ACHN (cell line): ENCODE measurements around the gene SOX6.
A peak's percentile ranks its signal among the peaks of the same experiment; 100 is the strongest.

Source experiments
- DNase-seq: peaks from one replicate; pipeline ENCODE4 v3.0.0-alpha.2; 2015
- in situ Hi-C: cut with HindIII; loops from 2 replicates; pipeline ENCODE4 v1.10.0; 2017; ENCODE audit warnings: low sequenced_read_pairs, low pct_ligation_motif_present, low pct_unique_long_range_greater_than_20kb

Gene SOX6

DNA sequence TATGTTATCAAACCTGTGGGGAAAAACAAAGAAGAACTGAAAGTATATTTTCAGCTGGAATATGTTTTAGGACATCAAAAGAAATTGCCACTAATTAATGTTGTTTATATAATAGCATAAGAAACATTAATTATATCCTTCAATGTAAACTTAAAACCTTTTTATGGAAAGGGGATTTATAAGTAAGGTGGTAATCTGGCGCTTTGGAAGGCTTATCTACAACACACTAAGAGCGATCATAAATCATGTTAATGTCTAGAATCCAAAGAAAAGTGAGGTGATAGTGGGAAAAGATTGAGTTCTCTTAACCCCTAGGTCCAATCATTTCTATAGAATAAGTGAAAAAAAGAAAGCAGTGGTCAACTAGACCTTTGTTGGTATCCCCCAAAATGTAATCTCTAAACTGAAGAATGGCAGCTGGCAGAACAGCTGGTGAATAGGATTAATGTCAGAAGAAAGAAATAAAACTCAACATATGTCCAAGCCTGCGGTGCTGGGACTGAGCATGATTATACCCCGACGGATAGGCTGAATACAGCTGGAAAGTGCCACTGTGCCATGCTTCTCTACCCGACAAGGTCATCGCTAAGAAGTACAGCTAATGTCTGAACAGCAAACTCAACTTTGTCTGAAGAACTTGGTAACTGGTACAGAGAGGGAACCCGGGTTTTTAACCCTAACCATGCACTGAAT lies 64.0 kb downstream of the SOX6 start:
- in situ Hi-C loops: no loop called here

GRCh38 chr11:16291729-16292128 lies 64.6 kb downstream of the SOX6 start:
- DNase-seq: no peak
- in situ Hi-C loops: no loop called here

More for the DNA sequence above, 64.0 kb downstream of the SOX6 start:
- no peak for DNase-seq

DNA sequence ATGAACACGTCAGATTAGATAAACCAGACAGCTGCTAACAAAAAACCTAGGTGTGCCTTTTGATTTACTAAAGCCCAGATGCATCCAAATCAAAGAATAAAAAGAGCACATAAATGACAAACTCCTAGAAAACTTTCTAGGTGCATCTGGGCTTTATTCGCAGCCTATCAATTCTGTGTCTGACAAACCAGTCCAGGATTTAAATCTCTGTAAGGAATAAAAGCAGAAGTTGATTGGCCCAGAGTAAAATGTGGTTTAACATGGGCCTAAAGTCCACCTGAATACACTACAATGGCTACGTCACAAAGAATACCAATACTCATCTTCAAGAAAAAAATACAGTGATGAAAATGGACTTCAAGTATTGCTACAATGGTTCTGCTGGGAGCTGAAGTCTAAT lies 66.8 kb downstream of the SOX6 start:
- in situ Hi-C loops: no loop called here
- DNase-seq: no peak

DNA sequence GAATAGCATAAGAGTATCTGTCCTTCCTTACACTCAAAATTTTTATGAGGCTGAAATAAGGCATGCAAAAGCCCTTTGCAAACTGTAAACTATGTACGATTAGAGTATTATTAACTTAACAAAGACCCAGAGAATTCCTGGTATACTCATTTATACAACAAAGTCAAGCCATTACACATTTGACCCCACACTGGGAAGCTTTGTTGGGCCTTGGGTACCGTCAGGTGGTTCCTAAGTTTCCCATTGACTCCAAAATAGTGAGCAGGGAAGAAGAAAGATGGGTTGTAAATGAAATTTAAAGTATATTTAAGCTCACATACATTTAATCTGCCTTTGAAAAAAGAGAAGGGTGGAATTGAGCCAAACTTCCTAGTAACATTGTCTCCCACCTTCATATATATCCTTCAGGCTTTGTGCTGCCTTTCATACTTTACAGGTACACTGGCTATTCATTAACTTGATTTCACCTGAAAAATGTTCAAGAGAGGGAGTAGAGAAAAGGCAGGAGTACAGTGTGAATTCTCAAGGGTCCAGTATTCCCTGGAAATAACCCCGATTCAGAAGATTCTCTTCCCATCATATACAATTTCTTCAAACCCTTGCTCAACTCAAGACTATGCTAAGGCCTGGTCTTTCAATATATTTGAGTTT lies 68.6 kb downstream of the SOX6 start:
- in situ Hi-C loops: no loop called here
- DNase-seq: no peak

DNA sequence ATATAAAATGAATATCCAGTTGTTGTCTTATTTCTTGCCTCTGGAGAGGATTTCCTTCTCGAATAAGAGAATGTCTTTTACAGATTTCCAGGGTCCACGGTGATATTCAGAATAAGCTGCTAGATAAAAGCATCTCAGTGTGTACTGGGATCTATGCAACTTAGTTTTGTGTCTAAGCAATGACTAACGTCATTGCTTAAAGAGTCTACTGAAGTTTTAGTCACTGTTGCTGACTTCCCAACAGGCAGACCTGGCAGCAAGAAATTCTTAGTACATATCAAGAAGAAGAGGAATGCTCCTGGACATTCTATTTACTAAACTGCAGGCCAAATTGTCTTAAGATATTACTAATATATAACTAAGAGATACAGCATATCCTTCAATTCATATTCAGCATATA lies 70.3 kb downstream of the SOX6 start:
- in situ Hi-C loops: no loop called here
- no peak for DNase-seq

- in situ Hi-C loops: no loop called here
- no peak for DNase-seq
Measured at GRCh38 chr11:16280256-16280682, 76.1 kb downstream of the SOX6 start.

DNA sequence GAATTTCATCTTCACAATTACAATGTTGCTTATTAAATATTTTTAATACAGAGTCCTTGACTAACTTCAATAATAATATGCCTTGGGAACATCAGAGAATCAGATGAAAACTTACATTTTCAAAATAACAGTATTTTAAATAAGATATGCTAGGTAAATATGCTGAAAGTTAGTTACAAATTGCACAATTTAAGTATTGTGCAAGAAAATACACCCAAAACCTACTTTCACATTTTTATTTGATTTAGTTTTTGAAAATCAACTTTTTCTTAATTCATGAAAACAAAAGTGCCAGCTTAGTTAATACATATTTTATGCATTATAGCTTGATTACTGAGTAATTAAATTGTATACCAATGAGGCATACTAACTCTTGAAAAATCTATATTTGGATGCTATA lies 76.8 kb downstream of the SOX6 start:
- DNase-seq: no peak
- in situ Hi-C loops: no loop called here

DNA sequence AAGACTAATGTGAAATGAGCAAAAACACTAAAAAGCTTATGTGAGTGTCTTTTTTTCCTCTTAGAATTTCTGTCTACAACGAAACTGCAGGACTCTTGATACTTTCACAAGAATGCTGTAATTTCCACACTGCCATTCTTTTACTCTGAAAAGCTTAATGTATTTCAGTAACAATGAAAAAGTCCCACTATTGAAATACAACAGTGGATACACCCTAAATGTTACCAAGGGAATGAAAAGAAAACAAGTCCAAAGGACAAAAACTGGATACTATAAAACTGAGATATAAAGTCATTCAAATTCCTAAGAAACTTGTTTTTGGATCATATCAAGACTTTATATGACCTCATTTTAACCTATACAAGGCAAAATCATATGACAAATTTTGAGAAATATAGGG lies 77.4 kb downstream of the SOX6 start:
- no peak for DNase-seq

DNA sequence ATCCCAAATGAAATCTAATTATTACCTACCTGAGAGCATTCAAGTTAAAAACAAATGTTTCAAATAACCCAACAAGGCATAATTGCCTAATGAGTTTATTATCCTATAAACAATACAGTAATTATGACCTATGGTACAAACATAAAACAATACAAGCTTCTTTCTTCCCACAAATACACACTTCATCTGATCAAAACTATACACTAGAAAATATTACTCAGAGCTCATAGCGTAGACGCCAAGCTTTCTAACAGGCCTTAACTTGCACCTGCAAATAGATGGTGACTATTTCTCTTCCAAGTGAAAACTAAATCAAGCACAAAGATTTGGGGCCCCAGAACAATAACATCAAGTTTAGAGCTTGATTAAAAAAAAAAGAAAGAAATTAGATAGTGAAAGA lies 78.1 kb downstream of the SOX6 start:
- in situ Hi-C loops: no loop called here
- DNase-seq: no peak

More for the DNA sequence above, 77.4 kb downstream of the SOX6 start:
- in situ Hi-C loops: no loop called here

GRCh38 chr11:16276251-16276650 lies 80.1 kb downstream of the SOX6 start:
- no peak for DNase-seq
- in situ Hi-C loops: no loop called here

DNA sequence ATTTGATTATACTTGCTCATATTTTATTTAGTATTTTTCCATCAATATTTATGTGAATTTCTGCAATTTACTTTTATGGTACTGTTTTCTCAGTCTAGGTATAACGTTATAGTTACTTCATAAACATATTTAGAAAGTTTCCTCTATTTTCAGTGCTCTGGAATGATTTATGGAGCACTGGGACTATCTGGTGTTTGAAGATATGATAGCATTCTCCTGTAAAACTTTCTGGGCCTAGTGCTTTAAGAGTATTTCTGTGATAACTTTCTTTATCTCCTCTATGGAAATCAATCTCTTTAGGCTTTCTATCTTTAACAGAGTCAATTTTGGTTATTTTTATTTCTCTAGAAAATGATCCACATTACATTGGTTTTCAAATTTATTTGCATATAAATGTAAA lies 85.1 kb downstream of the SOX6 start:
- in situ Hi-C loops: no loop called here
- no peak for DNase-seq

GRCh38 chr11:16266021-16266420 lies 90.3 kb downstream of the SOX6 start:
- no peak for DNase-seq
- in situ Hi-C loops: no loop called here

GRCh38 chr11:16265022-16265421 lies 91.3 kb downstream of the SOX6 start:
- DNase-seq: no peak
- in situ Hi-C loops: no loop called here

GRCh38 chr11:16262645-16262955 lies 93.7 kb downstream of the SOX6 start:
- no peak for DNase-seq
- in situ Hi-C loops: no loop called here

DNA sequence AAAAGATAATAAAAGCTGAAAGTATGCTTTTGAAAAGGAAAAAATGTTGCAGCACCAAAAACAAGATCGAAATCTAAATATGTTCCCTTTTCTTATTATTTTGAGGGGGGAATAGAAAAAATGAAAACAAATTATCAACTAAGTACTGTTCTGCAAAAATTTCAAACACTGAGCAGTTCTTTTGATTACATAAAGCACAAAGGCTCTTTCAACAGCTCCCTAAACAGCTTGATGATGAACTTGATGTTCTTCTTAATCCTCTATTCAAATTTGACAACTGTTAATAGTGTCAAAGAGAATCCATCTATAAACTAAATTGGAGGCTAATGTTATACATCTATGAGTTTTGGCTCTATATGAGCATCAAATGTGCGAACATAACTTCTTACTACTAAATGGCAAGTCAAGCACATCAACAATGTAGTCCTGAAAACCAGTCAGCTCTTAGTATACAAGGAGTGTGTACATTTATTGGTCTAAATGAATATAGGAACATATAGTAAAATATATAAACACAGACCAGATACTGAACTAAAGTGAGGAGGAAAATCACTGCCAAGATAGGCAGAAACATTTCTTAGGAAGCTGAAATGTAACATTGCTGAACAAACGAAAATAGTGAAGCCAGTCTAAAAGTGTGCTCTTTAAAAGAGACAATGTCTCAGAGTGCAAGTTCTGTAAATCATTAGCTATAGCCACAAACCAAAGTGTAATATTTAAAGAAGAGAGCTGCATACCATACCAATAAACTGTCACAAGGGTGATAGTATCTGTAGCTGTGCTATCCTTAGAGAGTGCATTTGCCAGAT lies 94.3 kb downstream of the SOX6 start:
- DNase-seq: peak; percentile 74
- in situ Hi-C loops: no loop called here

GRCh38 chr11:16252373-16252772 lies 104.0 kb downstream of the SOX6 start:
- in situ Hi-C loops: no loop called here
- DNase-seq: peak; percentile 20

DNA sequence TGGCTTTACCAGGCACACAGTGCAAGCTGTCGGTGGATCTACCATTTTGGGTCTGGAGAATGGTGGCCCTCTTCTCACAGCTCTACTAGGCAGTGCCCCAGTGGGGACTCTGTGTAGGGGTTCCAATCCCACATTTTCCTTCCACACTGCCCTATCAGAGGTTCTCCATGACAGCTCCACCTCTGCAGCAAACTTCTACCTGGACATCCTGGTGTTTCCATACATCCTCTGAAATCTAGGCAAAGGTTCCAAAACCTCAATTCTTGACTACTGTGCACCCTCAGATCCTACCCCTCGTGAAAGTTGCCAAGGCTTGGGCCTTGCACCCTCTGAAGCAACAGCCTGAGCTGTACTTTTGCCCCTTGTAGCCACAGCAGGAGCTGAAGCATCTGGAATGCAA lies 108.1 kb downstream of the SOX6 start:
- DNase-seq: no peak
- in situ Hi-C loops: no loop called here

DNA sequence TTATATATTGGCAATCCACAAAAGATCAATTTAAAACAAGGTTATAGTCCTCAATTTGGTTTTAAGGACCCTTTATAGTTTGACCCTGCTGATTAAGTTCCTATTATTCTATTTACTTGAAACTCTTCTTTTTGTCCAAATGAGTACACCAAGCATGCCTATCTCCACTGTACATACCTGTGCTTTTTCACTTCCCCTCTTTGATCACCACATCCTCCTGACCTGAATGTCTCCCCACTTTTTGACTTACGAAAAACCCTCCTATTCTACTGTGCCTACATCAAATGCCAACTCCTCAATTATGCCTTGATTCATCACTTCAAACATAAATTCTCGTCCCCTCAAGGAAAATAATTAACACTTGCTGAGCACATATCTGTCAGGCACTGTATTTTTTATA lies 113.5 kb downstream of the SOX6 start:
- no peak for DNase-seq

DNA sequence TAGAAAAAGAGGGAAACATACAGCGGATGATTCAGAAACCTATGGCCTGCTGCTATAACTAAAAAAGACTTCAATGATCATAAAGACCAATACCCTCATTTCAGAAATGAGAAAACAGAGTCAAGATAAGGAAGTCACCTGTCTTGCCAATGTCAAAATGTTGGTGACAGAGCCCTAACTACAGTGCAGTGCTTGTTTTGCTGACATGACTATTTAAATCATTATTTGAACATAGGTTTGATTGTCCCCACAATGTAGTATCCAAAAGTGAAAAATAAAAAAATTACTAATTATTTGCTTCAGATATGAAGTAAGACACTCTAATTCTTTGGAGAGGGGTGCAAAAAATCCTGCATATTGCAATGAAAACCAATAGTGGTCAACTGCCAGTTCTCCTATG lies 115.7 kb downstream of the SOX6 start:
- no peak for DNase-seq
- in situ Hi-C loops: no loop called here

More for the DNA sequence above, 113.5 kb downstream of the SOX6 start:
- in situ Hi-C loops: no loop called here
